ENCODE data around the gene S100A5.

The S100A5 gene

DNA sequence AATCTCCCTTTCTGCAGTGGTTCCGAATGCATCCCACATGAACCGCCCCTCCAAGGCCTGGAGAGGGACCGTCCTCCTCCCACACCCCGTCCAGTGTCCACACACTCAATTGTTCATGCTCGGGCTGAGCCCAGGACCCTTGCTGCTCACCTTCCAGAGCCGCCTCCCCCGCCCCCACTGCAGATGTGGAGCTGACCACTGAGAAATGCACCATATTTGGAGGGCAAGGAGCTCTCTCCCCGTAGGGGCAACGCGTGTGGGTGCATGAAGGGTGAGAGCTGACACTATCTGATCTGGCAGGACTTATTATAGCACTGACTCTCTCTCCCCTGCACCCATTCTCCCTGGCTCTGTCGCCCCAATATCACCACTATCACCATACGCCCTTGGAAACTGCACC lies 12.4 kb upstream of the S100A5 start:
- no peak for DNase-seq (ENCODE audit: extremely low spot score)
- CTCF ChIA-PET, result interaction anchor here (0.7 to 7.5 kb wide), 6 partner anchors 9 to 59 kb away, joined by 3 to 51 read pairs (median 6); partner anchors contain the start of genes S100A5 and S100A6
- TF ChIP-seq, protein P1, sequence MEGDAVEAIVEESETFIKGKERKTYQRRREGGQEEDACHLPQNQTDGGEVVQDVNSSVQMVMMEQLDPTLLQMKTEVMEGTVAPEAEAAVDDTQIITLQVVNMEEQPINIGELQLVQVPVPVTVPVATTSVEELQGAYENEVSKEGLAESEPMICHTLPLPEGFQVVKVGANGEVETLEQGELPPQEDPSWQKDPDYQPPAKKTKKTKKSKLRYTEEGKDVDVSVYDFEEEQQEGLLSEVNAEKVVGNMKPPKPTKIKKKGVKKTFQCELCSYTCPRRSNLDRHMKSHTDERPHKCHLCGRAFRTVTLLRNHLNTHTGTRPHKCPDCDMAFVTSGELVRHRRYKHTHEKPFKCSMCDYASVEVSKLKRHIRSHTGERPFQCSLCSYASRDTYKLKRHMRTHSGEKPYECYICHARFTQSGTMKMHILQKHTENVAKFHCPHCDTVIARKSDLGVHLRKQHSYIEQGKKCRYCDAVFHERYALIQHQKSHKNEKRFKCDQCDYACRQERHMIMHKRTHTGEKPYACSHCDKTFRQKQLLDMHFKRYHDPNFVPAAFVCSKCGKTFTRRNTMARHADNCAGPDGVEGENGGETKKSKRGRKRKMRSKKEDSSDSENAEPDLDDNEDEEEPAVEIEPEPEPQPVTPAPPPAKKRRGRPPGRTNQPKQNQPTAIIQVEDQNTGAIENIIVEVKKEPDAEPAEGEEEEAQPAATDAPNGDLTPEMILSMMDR (IDR thresholded peaks at IDR 0.05; ENCODE audit: control extremely low read depth, extremely low read depth, low read depth, missing control alignments), result no peak
- POLR2A ChIA-PET, result no interaction called here

DNA sequence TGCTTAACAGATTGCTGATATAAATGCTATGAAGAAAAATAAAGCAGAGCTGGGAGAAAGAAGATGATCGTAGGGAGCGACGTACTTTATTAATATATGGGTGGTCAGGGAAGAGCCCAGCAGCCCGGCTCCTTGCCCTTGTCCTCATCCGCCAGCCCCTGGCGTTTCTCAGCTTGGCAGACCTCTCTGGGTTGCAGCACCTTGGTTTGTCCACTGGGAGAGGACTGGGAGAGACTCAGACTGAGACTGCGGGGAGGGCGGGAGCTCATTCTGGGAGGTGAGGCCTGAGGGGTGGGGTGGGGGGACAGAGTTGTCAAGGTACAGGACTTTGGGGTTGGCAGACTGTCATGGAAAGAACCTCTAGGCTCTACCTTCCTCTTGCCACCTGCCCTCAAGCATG lies 11.6 kb upstream of the S100A5 start:
- ChIA-PET CTCF (interaction anchor here (1.3 to 7.5 kb wide), 6 partner anchors 9 to 58 kb away, joined by 3 to 51 read pairs (median 12); partner anchors contain the start of genes S100A5 and S100A6), POLR2A (interaction anchor here (0.6 kb wide), 1 partner anchor 12 kb away, joined by 5 read pairs; the partner anchor contains the start of gene S100A5)

DNA sequence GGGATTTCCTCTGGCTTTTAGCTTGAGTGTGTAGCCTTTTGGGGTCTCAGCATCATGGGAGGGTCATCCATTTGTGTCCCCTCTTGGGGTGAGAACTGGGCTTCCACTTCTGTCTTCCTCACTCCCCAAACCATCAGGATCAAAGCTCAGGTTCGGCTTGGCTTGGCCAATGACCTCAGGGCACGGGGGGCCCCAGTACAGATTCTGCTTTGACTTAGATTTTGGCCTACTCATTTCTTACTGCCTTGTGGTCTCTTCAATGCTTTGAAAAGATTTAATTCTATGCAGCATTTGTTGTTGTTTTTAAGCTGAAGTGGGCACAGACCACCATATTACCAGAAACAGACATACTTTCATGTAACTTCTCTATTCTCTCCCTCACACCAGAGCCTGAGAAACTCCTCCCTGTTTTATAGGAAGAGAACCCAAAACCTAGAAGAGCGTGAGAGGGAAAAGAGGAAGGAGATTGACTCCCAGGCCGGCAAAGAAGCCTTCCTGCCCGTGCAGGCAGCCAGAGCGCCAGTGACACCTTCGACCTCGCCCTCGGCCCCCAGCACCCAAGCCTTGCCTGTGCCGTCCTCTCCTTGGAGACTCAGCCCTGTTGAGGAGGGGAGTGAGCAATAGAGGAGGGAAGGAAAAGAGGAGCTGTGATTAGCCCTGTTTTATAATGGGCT lies 10.2 kb upstream of the S100A5 start:
- no peak for DNase-seq (ENCODE audit: extremely low spot score)
- TF ChIP-seq, protein P1 (IDR thresholded peaks at IDR 0.05; ENCODE audit: control extremely low read depth, extremely low read depth, low read depth, missing control alignments), result no peak
- ChIA-PET CTCF (interaction anchor here (0.9 to 7.5 kb wide), 12 partner anchors 10 to 199 kb away, joined by 3 to 51 read pairs (median 6); partner anchors contain the start of genes S100A14, S100A5 and S100A6), POLR2A (no interaction called here)

More for the DNA sequence above, 11.6 kb upstream of the S100A5 start:
- TF ChIP-seq, protein P1 (IDR thresholded peaks at IDR 0.05; ENCODE audit: control extremely low read depth, extremely low read depth, low read depth, missing control alignments), result no peak
- DNase-seq (ENCODE audit: extremely low spot score), result no peak

DNA sequence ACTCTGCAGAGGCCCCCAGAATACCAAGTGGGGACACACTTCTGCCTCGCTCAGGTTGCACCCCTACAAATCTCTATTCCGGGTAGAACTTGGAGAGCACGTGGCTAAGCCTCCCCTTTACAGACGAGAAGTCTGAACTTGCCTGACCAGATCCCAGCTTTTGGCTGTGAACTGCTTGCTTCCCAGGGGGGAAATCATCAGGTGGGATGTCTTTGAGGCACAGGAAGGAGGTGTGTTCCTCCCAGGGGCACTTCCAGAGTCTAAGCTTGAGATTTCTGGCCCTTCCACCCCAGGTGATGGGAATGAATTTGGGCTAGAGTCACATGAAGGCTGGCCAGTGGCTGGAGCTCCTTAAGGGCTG lies 9.6 kb upstream of the S100A5 start:
- TF ChIP-seq, protein P1 (IDR thresholded peaks at IDR 0.05; ENCODE audit: control extremely low read depth, extremely low read depth, low read depth, missing control alignments), result no peak
- ChIA-PET POLR2A (interaction anchor here (0.6 kb wide), 1 partner anchor 15 kb away, joined by 6 read pairs; the partner anchor contains the start of gene S100A2), CTCF (interaction anchor here (0.9 to 7.5 kb wide), 10 partner anchors 11 to 198 kb away, joined by 3 to 51 read pairs (median 5); partner anchors contain the start of genes S100A14 and S100A6)
- DNase-seq (ENCODE audit: extremely low spot score), result no peak

DNA sequence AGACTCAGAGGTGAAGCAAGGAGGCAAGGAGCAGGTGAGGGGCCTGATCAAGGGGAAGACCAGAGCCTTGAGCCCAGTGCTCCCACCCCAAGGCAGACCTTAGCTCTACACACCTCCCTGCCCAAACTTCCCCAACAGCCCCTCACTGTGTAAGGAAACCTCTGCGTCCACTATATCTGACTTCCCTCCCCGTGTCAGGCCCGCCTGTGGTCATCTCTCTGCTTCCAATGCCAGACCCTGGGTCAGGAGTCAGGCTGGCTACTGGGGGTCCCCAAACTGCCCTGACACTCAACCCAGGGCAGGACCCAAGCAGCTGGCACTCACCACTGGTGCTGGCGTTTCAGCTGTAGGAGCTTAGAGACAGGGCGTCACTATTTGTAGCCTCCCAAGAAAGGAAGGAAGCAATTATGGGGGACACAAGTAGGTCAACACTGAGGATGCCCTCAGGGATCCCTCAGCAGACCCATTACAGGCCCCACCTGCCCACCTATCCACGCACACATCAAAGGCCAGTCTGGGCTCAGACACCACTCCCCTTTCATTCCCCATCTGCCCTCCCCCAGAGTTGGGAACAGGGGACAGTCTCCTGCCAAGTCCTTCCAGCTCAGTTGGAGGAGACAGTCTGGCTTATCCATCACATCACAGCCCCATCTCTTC lies 9.1 kb upstream of the S100A5 start:
- ChIA-PET POLR2A (interaction anchor here (0.6 kb wide), 1 partner anchor 16 kb away, joined by 6 read pairs; the partner anchor contains the start of gene S100A2), CTCF (interaction anchor here (0.9 to 7.5 kb wide), 7 partner anchors 12 to 198 kb away, joined by 3 to 51 read pairs (median 6); partner anchors contain the start of gene S100A6)

More for the DNA sequence above, 9.1 kb upstream of the S100A5 start:
- no peak for DNase-seq (ENCODE audit: extremely low spot score)
- TF ChIP-seq, protein P1 (IDR thresholded peaks at IDR 0.05; ENCODE audit: control extremely low read depth, extremely low read depth, low read depth, missing control alignments), result no peak
